Activated T-cell treated with anti-CD3 and anti-CD28 coated beads, Interleukin-2, amount 50 U/mL, for 72 hours (primary cell): ENCODE results near the gene AKT2. TPM values are rescaled to one million over a fixed set of nuclear protein-coding genes. Genes with fewer than 3 reads are reported as not detected.

Source experiments
- ATAC-seq, 2 donors: fragments of 150-1000 bp; cut with Tn5 transposase; replicated peaks in 1 of 2; 2 replicates each; pipeline ENCODE4 v1.10.0; 2021; ENCODE audit warnings: moderate library complexity in 2 of 2, mild to moderate bottlenecking in 1 of 2
- DNase-seq, 2 donors: peaks; one replicate each; pipeline ENCODE4 v3.0.0; 2021 to 2022; ENCODE audit warnings: mixed read lengths in 1 of 2
- H3K27ac Mint-ChIP-seq: one replicate; pipeline ENCODE4 v1.8.0; 2022; ENCODE audit warnings: mild to moderate bottlenecking, moderate library complexity, mixed read lengths
- H3K27me3 Mint-ChIP-seq: one replicate; pipeline ENCODE4 v1.8.0; 2022; ENCODE audit warnings: low read depth, mixed read lengths
- H3K36me3 Mint-ChIP-seq, 2 donors: one replicate each; pipeline ENCODE4 v1.8.0; 2022; ENCODE audit warnings: mixed read lengths in 2 of 2, mild to moderate bottlenecking in 1 of 2; ENCODE audit not compliant: insufficient read depth in 2 of 2
- H3K4me1 Mint-ChIP-seq: one replicate; pipeline ENCODE4 v1.8.0; 2022; ENCODE audit warnings: low read depth, mixed read lengths
- H3K4me3 Mint-ChIP-seq, 2 donors: one replicate each; pipeline ENCODE4 v1.8.0; 2022; ENCODE audit warnings: mild to moderate bottlenecking in 2 of 2, mixed read lengths in 2 of 2, moderate library complexity in 2 of 2
- H3K9me3 Mint-ChIP-seq, 2 donors: one replicate each; pipeline ENCODE4 v1.8.0; 2022; ENCODE audit warnings: mixed read lengths in 2 of 2
- total RNA-seq, 2 donors: library from RNA; stranded (reverse); gene quantifications; one replicate each; pipeline ENCODE4 v1.2.3, GENCODE V29; 2022

AKT2 gene
- total RNA-seq, 2 donors from 2014 or later: 190 to 197 TPM

DNA sequence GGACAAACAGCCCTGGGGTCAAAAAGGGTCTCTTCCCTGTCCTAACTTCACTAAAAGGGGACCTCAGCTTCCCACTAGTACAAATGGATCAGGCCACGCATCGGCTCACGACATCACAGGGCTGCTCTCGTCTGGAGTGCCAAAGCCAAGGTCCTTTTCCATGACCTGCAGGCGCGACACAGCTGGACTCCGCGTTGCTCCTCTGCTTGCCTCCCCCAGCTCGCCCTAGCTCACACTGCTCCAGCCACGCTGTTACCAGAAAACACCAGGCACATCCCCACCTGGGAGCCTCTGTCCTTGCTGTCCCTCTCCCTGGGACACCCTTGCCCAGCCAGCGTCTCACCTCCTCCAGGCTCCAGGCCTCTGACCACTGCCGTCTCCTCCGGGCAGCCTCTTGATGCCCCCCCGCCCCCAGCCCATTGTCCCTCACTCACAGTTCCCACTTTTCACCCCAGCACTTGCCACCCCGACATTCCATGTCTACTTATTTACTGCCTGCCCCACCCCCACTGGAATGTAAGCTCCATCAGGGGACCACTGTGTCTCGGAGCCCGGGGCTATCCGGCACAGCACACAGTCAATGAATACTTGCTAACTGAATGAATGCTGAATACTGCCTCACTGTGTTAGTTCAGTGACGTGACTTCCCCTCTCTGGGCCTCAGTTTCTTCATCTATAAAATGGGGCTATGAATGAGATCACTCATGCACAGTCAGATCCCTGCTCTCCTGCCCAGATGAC, 20.7 kb downstream of the AKT2 start:
- no peaks in the 10 kb centered on the region for H3K9me3 Mint-ChIP-seq
- H3K27me3 Mint-ChIP-seq: no peaks in the 10 kb centered on the region
- H3K27ac Mint-ChIP-seq: no peak overlapping the region
- peaks cover 34% of the 10 kb centered on the region for H3K4me1 Mint-ChIP-seq
- ATAC-seq (no peak), DNase-seq (no peak)
- no peak overlapping the region for H3K4me3 Mint-ChIP-seq
- peaks cover 0 to 12% of the 10 kb centered on the region in 2 donors for H3K36me3 Mint-ChIP-seq

DNA sequence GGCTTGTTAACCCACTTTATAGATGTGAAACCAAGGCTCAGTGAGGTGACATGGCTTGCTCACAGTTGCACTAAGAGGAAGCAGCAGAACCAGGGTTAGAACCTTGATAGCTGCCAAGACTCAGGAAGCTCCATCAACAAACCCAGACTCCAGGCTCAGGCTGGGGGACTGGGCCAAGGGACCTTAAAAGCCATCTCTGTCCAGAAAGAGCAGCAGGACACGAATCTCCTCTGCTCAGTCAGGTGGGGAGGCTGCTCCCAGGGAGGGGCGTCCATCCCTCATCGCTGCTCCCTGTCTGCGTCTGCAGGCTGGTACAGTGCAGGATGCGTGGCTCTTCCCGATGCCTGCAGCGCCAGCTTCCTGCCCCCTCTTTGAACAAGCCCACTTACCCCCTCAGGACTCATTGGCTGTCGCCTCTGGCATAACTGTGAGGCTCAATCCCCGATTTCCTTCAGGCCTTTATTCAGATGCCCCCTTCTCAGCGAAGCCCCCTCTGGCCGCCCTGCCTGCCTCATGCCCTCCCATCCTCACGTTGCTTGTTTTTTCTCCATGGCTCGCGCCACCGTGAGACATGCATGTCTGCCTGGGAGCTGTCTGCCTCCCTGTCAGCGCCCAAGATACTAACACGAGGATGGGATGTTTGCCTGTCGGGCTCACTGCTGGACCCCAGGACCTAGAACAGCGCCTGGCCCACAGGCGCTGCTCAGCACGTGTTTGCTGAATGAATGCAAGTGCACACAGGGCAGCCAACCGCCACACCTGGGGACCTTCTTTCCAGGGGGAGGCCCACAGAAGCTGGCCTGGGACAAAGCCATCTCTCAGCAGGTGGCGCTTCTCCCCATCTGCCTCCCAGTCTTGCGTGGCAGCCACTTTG, 21.5 kb downstream of the AKT2 start:
- ATAC-seq: no peak
- Mint-ChIP-seq H3K9me3 (no peaks in the 10 kb centered on the region), H3K27ac (no peak overlapping the region), H3K36me3 (peaks cover 0 to 12% of the 10 kb centered on the region in 2 donors), H3K4me1 (peaks cover 28% of the 10 kb centered on the region), H3K4me3 (no peak overlapping the region), H3K27me3 (no peaks in the 10 kb centered on the region)
- no peak for DNase-seq

DNA sequence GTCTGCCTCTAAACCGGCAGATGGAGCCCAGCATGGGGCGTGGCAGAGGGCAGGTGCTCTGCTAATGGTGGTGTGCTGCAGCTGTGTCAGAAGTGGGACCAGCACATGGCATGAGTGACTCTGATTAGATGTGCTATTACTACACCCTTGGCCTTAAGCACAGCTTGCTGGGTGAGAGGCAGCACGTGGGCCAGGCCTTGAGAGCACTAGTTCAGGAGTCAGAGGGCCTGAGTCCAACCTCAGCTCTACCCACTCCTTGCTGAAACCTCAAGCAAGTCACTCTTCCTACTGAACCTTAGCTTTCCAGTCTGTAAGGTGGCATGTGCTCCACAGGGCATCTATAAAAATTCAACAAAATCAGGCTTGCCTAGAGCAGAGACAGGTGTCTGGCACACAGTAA, 22.7 kb downstream of the AKT2 start:
- Mint-ChIP-seq H3K27me3 (no peaks in the 10 kb centered on the region), H3K4me3 (no peak overlapping the region), H3K9me3 (no peaks in the 10 kb centered on the region), H3K36me3 (peaks cover 0 to 13% of the 10 kb centered on the region in 2 donors), H3K27ac (no peak overlapping the region), H3K4me1 (peaks cover 27% of the 10 kb centered on the region)
- ATAC-seq (no peak), DNase-seq (no peak)

DNA sequence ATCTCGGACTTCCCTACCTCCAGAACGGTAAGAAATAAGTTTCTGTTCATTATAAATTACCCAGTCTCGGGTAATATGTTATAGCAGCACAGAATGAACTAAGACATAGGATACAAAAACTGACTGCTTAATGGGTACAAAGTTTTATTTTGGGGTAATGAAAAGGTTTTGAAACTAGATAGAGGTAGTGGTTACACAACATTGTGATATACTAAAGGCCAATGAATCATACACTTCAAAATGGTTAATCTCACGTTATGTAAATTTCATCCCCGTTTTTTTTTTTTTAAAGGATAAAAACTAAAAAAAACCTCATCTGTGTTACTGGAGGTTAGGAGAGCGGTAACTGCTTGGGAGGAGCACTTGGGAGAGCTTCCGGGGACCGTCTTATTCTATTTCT, 23.5 kb downstream of the AKT2 start:
- no peaks in the 10 kb centered on the region for H3K27me3 Mint-ChIP-seq
- no peaks in the 10 kb centered on the region for H3K9me3 Mint-ChIP-seq
- ATAC-seq: no peak
- H3K4me1 Mint-ChIP-seq: peaks cover 32% of the 10 kb centered on the region
- no peak for DNase-seq
- H3K27ac Mint-ChIP-seq: no peak overlapping the region
- no peak overlapping the region for H3K4me3 Mint-ChIP-seq
- peaks cover 0 to 13% of the 10 kb centered on the region in 2 donors for H3K36me3 Mint-ChIP-seq

DNA sequence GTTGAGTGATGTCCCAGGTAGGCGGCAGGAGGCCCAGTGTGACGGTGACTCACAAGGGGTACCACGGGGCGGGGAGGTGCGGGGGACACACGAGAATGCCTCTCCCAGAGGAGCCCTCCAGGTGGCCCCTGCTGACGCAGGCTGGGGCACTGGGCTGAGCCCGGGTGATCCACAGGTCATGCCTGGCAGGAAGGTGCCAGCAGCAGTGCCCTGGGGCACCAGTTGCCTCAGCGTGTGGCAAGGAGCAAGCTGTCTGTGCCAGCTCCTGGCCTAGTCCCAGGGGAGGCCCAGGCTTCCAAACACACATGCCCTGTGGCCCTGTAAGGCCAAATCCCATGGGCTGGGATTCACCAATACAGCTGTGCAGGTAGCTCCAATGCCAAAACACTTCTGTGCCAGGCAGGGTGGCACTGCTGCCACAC, 28.0 kb downstream of the AKT2 start:
- H3K27me3 Mint-ChIP-seq: no peaks in the 10 kb centered on the region
- H3K9me3 Mint-ChIP-seq: no peaks in the 10 kb centered on the region
- DNase-seq: no peak
- peaks cover 22% of the 10 kb centered on the region for H3K4me1 Mint-ChIP-seq
- H3K36me3 Mint-ChIP-seq: peaks cover 0 to 13% of the 10 kb centered on the region in 2 donors
- H3K4me3 Mint-ChIP-seq: no peak overlapping the region
- no peak overlapping the region for H3K27ac Mint-ChIP-seq
- no peak for ATAC-seq

DNA sequence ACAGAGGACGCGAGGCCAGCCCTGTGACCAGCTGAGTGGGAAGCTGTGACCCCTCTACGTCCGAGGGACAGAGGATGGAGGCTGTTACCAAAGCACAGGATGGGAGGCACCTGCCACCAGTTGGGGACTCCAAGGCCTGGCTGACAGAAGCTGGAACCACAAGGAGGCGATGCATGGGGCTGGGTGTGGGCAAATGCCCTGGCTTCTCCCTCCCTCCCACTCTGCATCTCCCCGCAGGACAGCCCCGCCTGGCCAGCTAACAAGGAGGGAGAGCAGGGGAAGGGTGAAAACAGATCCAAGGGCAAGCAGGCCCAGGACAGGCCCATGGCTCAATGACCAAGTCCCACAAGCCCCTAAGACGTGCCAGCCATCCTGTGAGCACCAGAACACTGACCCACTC, 28.6 kb downstream of the AKT2 start:
- no peaks in the 10 kb centered on the region for H3K27me3 Mint-ChIP-seq
- H3K36me3 Mint-ChIP-seq: peaks cover 0 to 12% of the 10 kb centered on the region in 2 donors
- H3K27ac Mint-ChIP-seq: no peak overlapping the region
- H3K9me3 Mint-ChIP-seq: no peaks in the 10 kb centered on the region
- no peak overlapping the region for H3K4me3 Mint-ChIP-seq
- H3K4me1 Mint-ChIP-seq: peaks cover 16% of the 10 kb centered on the region
- no peak for ATAC-seq
- DNase-seq: no peak

DNA sequence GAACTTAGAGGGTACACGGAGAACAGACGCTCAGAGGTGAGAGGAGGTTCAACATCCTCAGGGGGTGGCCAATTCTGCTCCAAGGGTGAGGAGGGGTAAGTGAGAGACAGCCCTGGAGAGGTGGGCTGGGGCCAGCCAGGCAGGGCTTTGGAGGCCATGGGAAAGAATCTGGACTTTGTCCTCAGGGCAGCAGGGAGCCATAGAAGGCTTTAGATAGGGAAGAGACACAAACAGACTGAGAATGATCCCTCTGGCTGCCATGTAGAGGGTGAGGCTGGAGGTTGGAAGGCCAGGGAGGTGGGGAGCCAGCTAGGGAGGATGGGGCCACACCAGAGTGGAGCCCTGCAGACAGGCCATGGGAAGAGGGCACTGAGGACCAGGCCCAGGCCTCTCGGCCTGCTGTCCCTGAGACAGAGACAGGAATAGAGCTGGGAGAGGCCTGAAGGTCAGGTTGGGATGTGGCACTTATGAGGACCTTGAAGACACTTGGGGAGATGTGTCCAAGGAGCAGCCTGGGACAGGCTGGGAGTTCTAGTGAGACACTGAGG, 29.5 kb downstream of the AKT2 start:
- Mint-ChIP-seq H3K4me3 (no peak overlapping the region), H3K9me3 (no peaks in the 10 kb centered on the region), H3K36me3 (peaks cover 0 to 12% of the 10 kb centered on the region in 2 donors), H3K4me1 (peaks cover 11% of the 10 kb centered on the region), H3K27ac (peak overlapping the region; percentile 20), H3K27me3 (no peaks in the 10 kb centered on the region)
- no peak for DNase-seq
- ATAC-seq: no peak

DNA sequence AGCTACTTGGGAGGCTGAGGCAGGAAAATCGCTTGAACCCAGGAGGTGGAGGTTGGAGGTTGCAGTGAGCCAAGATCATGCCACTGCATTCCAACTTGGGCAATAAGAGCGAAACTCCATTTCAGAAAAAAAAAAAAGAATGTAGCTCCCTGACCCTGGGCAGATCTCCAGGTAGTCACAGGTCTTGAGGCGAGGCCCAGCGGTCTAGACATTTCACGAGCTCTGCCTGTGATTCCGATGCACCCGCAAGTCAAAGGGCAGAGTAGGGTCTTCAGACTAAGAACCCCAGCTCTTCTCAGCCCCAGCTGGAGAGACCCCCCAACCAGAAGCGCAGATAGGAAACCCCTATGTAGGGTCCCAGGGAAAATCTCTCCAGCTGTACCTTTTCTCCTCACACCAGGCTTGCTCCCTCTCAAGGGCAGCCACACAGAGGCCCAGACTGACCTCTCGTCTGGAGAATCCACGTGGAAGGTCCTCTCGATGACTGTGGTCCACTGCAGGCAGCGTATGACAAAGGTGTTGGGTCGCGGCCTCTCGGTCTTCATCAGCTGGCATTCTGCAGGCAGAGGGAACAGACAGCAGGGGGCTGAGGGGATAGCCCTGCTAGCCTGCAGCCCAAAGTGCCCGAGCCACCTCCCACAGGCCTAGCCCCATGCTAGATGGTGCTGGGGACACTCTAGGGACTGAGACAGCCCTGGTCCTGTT, 30.3 kb downstream of the AKT2 start:
- H3K4me1 Mint-ChIP-seq: peaks cover 11% of the 10 kb centered on the region
- H3K27ac Mint-ChIP-seq: no peak overlapping the region
- no peak overlapping the region for H3K4me3 Mint-ChIP-seq
- no peaks in the 10 kb centered on the region for H3K9me3 Mint-ChIP-seq
- ATAC-seq: no peak
- no peak for DNase-seq
- H3K27me3 Mint-ChIP-seq: no peaks in the 10 kb centered on the region
- peaks cover 0 to 14% of the 10 kb centered on the region in 2 donors for H3K36me3 Mint-ChIP-seq

DNA sequence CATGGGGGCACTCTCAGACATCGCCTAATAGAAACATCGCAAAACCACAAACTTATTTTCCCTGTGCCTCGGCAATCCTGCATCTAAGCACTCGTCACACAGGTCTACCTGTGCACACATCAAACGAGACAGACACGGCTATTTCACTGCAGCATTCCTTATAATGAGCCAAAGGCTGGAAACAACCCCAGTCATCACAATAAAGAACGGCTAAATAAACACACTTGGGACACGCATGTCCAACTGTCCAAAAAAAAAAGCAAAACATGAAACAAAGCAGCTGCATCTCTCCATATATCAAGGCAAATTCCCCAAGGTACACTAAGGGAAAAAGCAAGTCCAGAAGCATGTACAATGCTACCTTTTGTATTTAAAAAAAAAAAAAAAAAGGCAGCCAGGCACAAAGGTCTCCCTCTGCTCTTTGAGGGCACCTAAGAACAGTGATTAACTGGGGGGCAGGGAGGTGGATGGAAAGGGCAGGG, 31.5 kb downstream of the AKT2 start:
- DNase-seq (no peak), ATAC-seq (no peak)
- H3K27ac Mint-ChIP-seq: no peak overlapping the region
- peaks cover 2 to 15% of the 10 kb centered on the region in 2 donors for H3K36me3 Mint-ChIP-seq
- peaks cover 14% of the 10 kb centered on the region for H3K4me1 Mint-ChIP-seq
- no peaks in the 10 kb centered on the region for H3K9me3 Mint-ChIP-seq
- no peaks in the 10 kb centered on the region for H3K27me3 Mint-ChIP-seq
- no peak overlapping the region for H3K4me3 Mint-ChIP-seq

DNA sequence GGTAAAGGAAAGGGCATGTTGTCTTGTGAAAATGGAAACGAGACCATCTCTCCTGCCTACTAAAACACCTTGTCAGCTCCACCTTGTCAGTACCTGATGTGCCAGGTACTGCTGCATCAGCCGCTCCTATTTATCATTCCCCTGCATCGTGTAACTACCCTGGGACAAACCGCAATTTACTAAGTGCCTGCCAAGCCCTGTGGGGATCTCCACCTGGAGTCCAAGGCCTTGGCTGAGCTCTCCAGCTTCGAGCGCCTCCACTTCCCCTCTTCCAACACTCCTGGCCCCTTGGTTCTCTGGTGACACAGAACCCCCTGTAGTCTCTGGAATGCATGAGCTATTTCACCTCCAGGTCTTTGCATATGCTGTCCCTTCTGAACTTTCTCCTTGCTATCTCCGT, 32.8 kb downstream of the AKT2 start:
- H3K4me1 Mint-ChIP-seq: peaks cover 15% of the 10 kb centered on the region
- H3K27ac Mint-ChIP-seq: no peak overlapping the region
- H3K4me3 Mint-ChIP-seq: no peak overlapping the region
- H3K9me3 Mint-ChIP-seq: no peaks in the 10 kb centered on the region
- ATAC-seq (no peak), DNase-seq (no peak)
- no peaks in the 10 kb centered on the region for H3K27me3 Mint-ChIP-seq
- peaks cover 2 to 13% of the 10 kb centered on the region in 2 donors for H3K36me3 Mint-ChIP-seq

DNA sequence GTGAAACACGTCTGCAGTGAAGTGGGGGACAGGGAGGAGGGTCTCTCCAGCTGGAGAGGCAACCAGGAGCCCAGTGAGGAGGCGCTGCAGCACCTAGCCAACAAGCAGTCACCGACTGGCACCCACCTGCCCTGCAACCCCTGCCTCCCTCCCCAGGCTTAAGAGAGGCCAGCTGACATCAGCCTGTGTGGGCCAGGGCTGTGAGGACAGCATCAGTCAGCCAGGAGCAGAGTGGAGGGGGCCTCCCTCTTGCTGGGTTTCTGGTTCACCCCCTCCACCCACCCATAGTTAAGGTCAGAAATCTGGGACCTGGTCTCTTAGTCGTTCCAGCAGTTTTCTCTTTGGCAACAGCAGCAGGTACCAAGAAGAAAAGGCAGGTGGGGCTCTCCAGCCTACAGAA, 33.2 kb downstream of the AKT2 start:
- Mint-ChIP-seq H3K4me1 (peaks cover 13% of the 10 kb centered on the region), H3K27ac (no peak overlapping the region), H3K9me3 (no peaks in the 10 kb centered on the region), H3K27me3 (no peaks in the 10 kb centered on the region), H3K36me3 (peaks cover 2 to 13% of the 10 kb centered on the region in 2 donors), H3K4me3 (no peak overlapping the region)
- DNase-seq (no peak), ATAC-seq (no peak)

DNA sequence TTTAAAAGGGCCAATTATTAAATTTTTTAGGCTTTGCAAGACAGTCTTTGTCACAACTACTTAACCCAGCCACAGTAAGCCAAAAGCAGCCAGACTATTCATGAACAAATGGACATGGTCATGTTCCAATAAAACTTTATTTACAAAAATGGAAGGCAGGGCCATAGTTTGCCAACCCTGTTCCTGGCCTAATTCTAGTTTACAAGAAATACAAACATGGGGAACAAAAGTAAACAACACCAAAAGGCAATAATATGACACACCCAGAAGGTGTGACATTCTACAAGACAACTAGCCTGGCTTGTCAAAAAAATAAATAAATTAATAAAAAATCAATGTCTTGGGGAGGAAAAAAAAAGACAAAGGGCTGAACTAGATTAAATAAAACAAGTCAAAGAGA, 33.9 kb downstream of the AKT2 start:
- no peak for DNase-seq
- Mint-ChIP-seq H3K27ac (no peak overlapping the region), H3K4me1 (peaks cover 9% of the 10 kb centered on the region), H3K9me3 (no peaks in the 10 kb centered on the region), H3K36me3 (peaks cover 2 to 13% of the 10 kb centered on the region in 2 donors), H3K4me3 (no peak overlapping the region), H3K27me3 (no peaks in the 10 kb centered on the region)
- ATAC-seq: no peak

DNA sequence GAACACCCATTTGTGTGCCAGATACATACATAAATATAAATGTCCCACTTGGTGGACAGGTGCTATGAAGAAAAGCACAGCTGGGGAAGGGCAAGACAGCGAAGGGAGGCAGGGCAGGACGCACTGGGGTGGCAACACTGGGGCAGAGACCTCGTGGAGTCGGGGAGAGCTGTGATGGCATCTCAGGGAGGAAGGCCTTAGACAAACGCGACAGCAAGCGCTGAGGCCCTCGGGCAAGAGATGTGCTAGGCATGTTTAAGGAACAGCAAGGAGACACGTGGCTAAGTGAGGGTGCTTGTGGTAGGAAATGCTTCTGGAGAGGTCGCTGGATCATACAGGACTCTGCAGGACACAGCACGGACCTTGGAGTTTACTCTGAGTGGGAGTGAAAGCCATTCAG, 35.4 kb downstream of the AKT2 start:
- Mint-ChIP-seq H3K36me3 (peaks cover 2 to 7% of the 10 kb centered on the region in 2 donors), H3K27ac (no peak overlapping the region), H3K27me3 (no peaks in the 10 kb centered on the region), H3K4me3 (no peak overlapping the region), H3K9me3 (no peaks in the 10 kb centered on the region), H3K4me1 (peaks cover 9% of the 10 kb centered on the region)
- ATAC-seq (no peak), DNase-seq (no peak)
